ENCODE results near the gene TMX2. TPM values are rescaled to one million over a fixed set of nuclear protein-coding genes. Genes with fewer than 3 reads are reported as not detected.
A peak's percentile ranks its signal among the peaks of the same experiment; 100 is the strongest.

TMX2 gene
- total RNA-seq, 3 donors from 2014 or later (not counting 1 experiment from before 2014, with no cell fraction given): 43.6 to 70.4 (median 45.7) TPM

DNA sequence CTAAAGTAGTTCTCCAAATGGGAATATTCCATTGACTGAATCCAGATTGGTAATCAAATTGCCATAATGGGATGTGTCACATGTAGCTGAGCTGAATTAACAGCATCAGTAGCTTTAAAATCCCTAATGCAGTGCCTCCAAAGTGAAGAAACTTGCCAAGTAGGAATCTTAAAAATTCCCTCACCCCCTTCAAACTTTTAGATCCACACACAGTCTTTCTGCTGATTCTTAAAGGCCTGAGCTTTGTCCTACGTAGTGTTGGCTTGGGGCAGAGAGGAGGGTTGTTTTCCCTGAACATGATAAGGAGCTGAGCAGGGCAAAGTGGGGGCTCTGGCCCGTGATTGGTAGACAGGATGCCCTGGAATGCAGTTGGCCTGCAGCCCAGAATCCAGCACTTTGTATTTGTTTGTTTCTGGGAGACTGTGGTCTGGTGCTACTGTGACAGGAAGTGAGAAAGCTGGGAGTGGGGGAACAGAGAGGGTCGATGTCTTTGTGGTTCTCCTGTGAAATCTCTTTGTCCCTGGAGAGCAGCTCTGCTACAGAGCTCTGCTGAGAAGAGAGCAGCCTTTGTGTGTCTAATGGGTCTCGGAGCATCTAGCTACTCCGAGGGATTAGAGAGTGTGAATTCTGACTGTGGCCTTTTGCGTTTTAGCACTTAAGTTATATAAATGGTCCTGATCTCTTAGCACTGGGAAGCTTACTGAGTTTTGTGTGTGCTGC, 66.1 kb downstream of the TMX2 start:
- Histone ChIP-seq H3K36me3 (ENCODE audit: control insufficient read depth, insufficient read depth, low read length) (no peaks in the 10 kb centered on the region), H3K27me3 (ENCODE audit: control insufficient read depth, insufficient read depth, low read length) (no peaks in the 10 kb centered on the region), H3K27ac (ENCODE audit: low read length) (no peak overlapping the region), H3K4me3 (ENCODE audit: low read length) (no peak overlapping the region), H3K4me1 (ENCODE audit: control insufficient read depth, insufficient read depth, low read length) (no peaks in the 10 kb centered on the region), H3K9me3 (ENCODE audit: control insufficient read depth, insufficient read depth, low read length) (no peaks in the 10 kb centered on the region)
- WGBS (ENCODE audit: insufficient coverage): 53% methylated on average over 6 of the region's 6 CpGs
- ATAC-seq (no peak), DNase-seq (no peak)
- no peaks in the 10 kb centered on the region for H3K27me3 Mint-ChIP-seq (ENCODE audit: low read depth in 2 of 2)
- intact Hi-C loops (cut with micrococcal nuclease): no loop called here
- TF ChIP-seq, protein P1, sequence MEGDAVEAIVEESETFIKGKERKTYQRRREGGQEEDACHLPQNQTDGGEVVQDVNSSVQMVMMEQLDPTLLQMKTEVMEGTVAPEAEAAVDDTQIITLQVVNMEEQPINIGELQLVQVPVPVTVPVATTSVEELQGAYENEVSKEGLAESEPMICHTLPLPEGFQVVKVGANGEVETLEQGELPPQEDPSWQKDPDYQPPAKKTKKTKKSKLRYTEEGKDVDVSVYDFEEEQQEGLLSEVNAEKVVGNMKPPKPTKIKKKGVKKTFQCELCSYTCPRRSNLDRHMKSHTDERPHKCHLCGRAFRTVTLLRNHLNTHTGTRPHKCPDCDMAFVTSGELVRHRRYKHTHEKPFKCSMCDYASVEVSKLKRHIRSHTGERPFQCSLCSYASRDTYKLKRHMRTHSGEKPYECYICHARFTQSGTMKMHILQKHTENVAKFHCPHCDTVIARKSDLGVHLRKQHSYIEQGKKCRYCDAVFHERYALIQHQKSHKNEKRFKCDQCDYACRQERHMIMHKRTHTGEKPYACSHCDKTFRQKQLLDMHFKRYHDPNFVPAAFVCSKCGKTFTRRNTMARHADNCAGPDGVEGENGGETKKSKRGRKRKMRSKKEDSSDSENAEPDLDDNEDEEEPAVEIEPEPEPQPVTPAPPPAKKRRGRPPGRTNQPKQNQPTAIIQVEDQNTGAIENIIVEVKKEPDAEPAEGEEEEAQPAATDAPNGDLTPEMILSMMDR (IDR thresholded peaks at IDR 0.05): no peak
- H3K4me3 Mint-ChIP-seq: no peak overlapping the region
- H3K9me3 Mint-ChIP-seq: no peaks in the 10 kb centered on the region
- H3K36me3 Mint-ChIP-seq: no peaks in the 10 kb centered on the region
- no peaks in the 10 kb centered on the region for H3K4me1 Mint-ChIP-seq
- H3K27ac Mint-ChIP-seq: no peak overlapping the region

DNA sequence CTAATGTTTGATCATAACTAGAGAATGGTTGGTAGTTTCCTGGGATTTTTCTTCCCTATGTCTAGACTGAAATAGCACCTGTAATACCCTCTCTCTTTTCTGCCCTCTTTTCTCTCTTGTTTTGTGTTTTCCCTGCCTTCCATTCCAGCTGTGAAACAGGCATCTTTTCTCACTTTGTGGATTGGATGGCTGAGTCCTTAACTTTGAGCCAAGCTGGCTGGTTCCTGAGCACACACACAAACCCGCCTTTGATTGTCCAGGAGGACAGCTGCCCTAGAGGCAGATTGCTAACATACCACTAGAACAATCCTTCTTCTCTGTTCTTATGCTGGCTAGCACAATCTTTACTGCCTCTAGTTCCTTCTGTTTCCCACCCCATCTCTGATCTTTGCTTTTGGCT, 66.9 kb downstream of the TMX2 start:
- no peak for DNase-seq
- ATAC-seq: no peak
- H3K4me3 ChIP-seq (ENCODE audit: low read length): no peak overlapping the region
- no peaks in the 10 kb centered on the region for H3K36me3 ChIP-seq (ENCODE audit: control insufficient read depth, insufficient read depth, low read length)
- Mint-ChIP-seq H3K4me3 (no peak overlapping the region), H3K36me3 (no peaks in the 10 kb centered on the region), H3K4me1 (no peaks in the 10 kb centered on the region), H3K27ac (no peak overlapping the region), H3K27me3 (ENCODE audit: low read depth in 2 of 2) (no peaks in the 10 kb centered on the region), H3K9me3 (no peaks in the 10 kb centered on the region)
- 96% methylated on average over 1 of the region's 1 CpG for WGBS (ENCODE audit: insufficient coverage)
- intact Hi-C loops (cut with micrococcal nuclease): no loop called here
- no peaks in the 10 kb centered on the region for H3K9me3 ChIP-seq (ENCODE audit: control insufficient read depth, insufficient read depth, low read length)
- TF ChIP-seq, protein P1 (IDR thresholded peaks at IDR 0.05): no peak
- H3K4me1 ChIP-seq (ENCODE audit: control insufficient read depth, insufficient read depth, low read length): no peaks in the 10 kb centered on the region
- no peak overlapping the region for H3K27ac ChIP-seq (ENCODE audit: low read length)
- no peaks in the 10 kb centered on the region for H3K27me3 ChIP-seq (ENCODE audit: control insufficient read depth, insufficient read depth, low read length)

DNA sequence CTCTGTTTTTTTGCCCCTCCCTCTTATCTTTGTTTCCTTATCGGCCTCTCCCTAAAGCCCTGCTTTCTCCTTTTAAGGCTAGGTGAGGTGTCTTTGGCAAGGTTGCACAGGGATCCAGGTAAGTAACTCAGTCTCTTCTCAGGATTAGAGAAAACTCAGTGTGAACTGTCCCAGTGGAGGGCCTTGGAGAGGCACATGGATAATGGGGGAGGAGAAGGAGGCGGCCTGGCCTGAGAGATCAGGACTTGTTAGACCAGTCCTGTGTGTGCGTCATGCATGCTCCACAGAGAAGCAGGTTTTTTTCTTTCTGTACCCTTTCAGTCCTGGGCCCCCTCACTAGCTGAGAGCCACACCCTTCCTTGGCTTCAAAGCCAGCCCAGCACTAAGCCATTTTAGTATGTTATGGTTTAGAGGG, 69.1 kb downstream of the TMX2 start:
- intact Hi-C loops (cut with micrococcal nuclease): no loop called here
- TF ChIP-seq, protein P1 (IDR thresholded peaks at IDR 0.05): no peak
- H3K36me3 Mint-ChIP-seq: no peaks in the 10 kb centered on the region
- no peak overlapping the region for H3K27ac Mint-ChIP-seq
- WGBS (ENCODE audit: insufficient coverage): 97% methylated on average over 2 of the region's 3 CpGs
- Histone ChIP-seq H3K4me1 (ENCODE audit: control insufficient read depth, insufficient read depth, low read length) (no peaks in the 10 kb centered on the region), H3K27me3 (ENCODE audit: control insufficient read depth, insufficient read depth, low read length) (no peaks in the 10 kb centered on the region), H3K4me3 (ENCODE audit: low read length) (no peak overlapping the region), H3K9me3 (ENCODE audit: control insufficient read depth, insufficient read depth, low read length) (no peaks in the 10 kb centered on the region), H3K36me3 (ENCODE audit: control insufficient read depth, insufficient read depth, low read length) (no peaks in the 10 kb centered on the region), H3K27ac (ENCODE audit: low read length) (no peak overlapping the region)
- no peak for ATAC-seq
- no peak for DNase-seq
- no peak overlapping the region for H3K4me3 Mint-ChIP-seq
- no peaks in the 10 kb centered on the region for H3K9me3 Mint-ChIP-seq
- no peaks in the 10 kb centered on the region for H3K27me3 Mint-ChIP-seq (ENCODE audit: low read depth in 2 of 2)
- H3K4me1 Mint-ChIP-seq: no peaks in the 10 kb centered on the region

DNA sequence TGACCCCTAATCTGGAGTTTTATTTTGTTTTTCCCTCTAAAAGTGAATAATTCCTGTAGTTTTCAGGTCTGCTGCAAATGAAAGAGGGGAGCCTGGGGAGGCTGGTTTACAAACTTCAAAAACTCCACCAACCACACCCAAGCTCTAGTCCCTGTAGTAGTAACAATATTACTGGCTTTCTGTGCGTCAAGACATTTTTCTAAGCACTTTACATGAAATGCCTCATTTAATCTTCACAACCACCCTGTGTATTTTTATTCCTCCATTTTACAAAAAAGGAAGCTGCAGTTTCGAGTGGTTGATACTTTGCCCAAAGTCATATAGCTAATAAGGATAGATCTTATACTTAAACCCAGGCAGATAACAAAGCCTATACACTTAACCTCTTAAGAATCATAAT, 72.7 kb downstream of the TMX2 start:
- Histone ChIP-seq H3K36me3 (ENCODE audit: control insufficient read depth, insufficient read depth, low read length) (no peaks in the 10 kb centered on the region), H3K27me3 (ENCODE audit: control insufficient read depth, insufficient read depth, low read length) (no peaks in the 10 kb centered on the region), H3K27ac (ENCODE audit: low read length) (peak overlapping the region; percentile 16), H3K4me1 (ENCODE audit: control insufficient read depth, insufficient read depth, low read length) (peaks cover 3% of the 10 kb centered on the region), H3K4me3 (ENCODE audit: low read length) (no peak overlapping the region), H3K9me3 (ENCODE audit: control insufficient read depth, insufficient read depth, low read length) (no peaks in the 10 kb centered on the region)
- H3K4me3 Mint-ChIP-seq: no peak overlapping the region
- intact Hi-C loops (cut with micrococcal nuclease): no loop called here
- ATAC-seq (no peak), DNase-seq (no peak)
- H3K27ac Mint-ChIP-seq: no peak overlapping the region
- H3K36me3 Mint-ChIP-seq: no peaks in the 10 kb centered on the region
- H3K4me1 Mint-ChIP-seq: peaks cover 0 to 6% of the 10 kb centered on the region in 2 donors
- no peaks in the 10 kb centered on the region for H3K27me3 Mint-ChIP-seq (ENCODE audit: low read depth in 2 of 2)
- TF ChIP-seq, protein P1 (IDR thresholded peaks at IDR 0.05): no peak
- H3K9me3 Mint-ChIP-seq: no peaks in the 10 kb centered on the region
- 68% methylated on average over 2 of the region's 2 CpGs for WGBS (ENCODE audit: insufficient coverage)
